KOPT-K1 (cell line): ENCODE results near the gene COQ4.

Experiments
- H3K27ac ChIP-seq: fragments of 200-600 bp; sonication (generic); 2 replicates; pipeline ENCODE4 v1.5.1; 2016; ENCODE audit warnings: antibody characterized with exemption, mild to moderate bottlenecking, low read depth, low read length; ENCODE audit not compliant: poor library complexity, severe bottlenecking
- H3K36me3 ChIP-seq: fragments of 200-600 bp; sonication (generic); 2 replicates; pipeline ENCODE4 v1.5.1; 2017; ENCODE audit warnings: antibody characterized with exemption, mild to moderate bottlenecking, low read length, moderate library complexity; ENCODE audit not compliant: insufficient read depth
- H3K9me3 ChIP-seq: fragments of 200-600 bp; sonication (generic); 2 replicates; pipeline ENCODE4 v1.5.1; 2017; ENCODE audit warnings: antibody characterized with exemption, low read length, mild to moderate bottlenecking; ENCODE audit not compliant: insufficient read depth, poor library complexity, severe bottlenecking

The COQ4 gene

GRCh38 chr9:128371630-128372117, 49.0 kb downstream of the COQ4 start:
- H3K27ac ChIP-seq = peak overlapping the region; percentile 76
- no peaks in the 10 kb centered on the region for H3K9me3 ChIP-seq

GRCh38 chr9:128372188-128372641, 49.6 kb downstream of the COQ4 start:
- no peaks in the 10 kb centered on the region for H3K9me3 ChIP-seq
- peaks cover 13% of the 10 kb centered on the region; the same call in 1 of the 2 replicates for H3K36me3 ChIP-seq
- H3K27ac ChIP-seq = peak overlapping the region; percentile 76

More at GRCh38 chr9:128371630-128372117, 49.0 kb downstream of the COQ4 start:
- H3K36me3 ChIP-seq = peaks cover 13% of the 10 kb centered on the region; the same call in 1 of the 2 replicates

GRCh38 chr9:128372784-128373183, 50.1 kb downstream of the COQ4 start:
- Histone ChIP-seq H3K36me3 (peaks cover 16% of the 10 kb centered on the region), H3K27ac (no peak overlapping the region), H3K9me3 (no peaks in the 10 kb centered on the region)

DNA sequence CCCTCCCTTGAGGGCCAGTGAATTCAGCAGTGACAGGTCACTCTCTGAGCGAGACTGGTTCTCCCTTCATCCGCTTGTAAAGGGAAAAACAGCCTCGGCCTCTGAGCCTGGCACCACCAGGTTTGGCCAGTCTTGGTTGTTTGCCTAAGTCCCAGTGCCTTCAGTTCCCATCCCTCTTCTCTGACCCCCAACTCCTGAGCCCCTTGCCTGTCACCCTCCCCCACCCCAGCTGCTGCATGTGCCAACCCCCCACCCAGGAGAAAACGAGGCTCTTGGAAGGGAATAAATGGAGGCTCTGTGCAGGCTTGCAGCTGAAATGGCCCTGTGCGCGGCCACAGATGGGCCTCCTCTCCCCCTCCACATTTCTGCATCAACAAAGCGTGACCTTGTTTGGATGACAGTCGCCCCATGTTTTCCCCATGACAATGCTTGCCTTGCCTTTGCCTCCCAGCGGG, 51.6 kb downstream of the COQ4 start:
- Histone ChIP-seq H3K27ac (no peak overlapping the region), H3K36me3 (peaks cover 28% of the 10 kb centered on the region), H3K9me3 (no peaks in the 10 kb centered on the region)

- Histone ChIP-seq H3K36me3 (peaks cover 40% of the 10 kb centered on the region), H3K27ac (no peak overlapping the region), H3K9me3 (no peaks in the 10 kb centered on the region)
Observed at GRCh38 chr9:128375865-128376264, 53.2 kb downstream of the COQ4 start.

- H3K9me3 ChIP-seq = no peaks in the 10 kb centered on the region
- H3K36me3 ChIP-seq = peaks cover 88% of the 10 kb centered on the region
- H3K27ac ChIP-seq = no peak overlapping the region
Observed at GRCh38 chr9:128382261-128382660, 59.6 kb downstream of the COQ4 start.

- no peak overlapping the region for H3K27ac ChIP-seq
- H3K9me3 ChIP-seq = no peaks in the 10 kb centered on the region
- peaks cover 91% of the 10 kb centered on the region for H3K36me3 ChIP-seq
Observed at GRCh38 chr9:128383007-128383753, 60.5 kb downstream of the COQ4 start.
